SU-DHL-6 (cell line): Measurements from ENCODE around the gene MYADM.

ENCODE experiments used
- H2AFZ ChIP-seq: fragments of 200-600 bp; sonication (generic); 2 replicates; pipeline ENCODE4 v1.6.1; 2014; ENCODE audit warnings: low read depth, mild to moderate bottlenecking, moderate library complexity, mixed read lengths, antibody characterized with exemption, low read length; ENCODE audit not compliant: severe bottlenecking
- H3F3A ChIP-seq: fragments of 200-600 bp; shearing (Covaris generic); 2 replicates; pipeline ENCODE4 v1.6.0; 2016; ENCODE audit warnings: antibody characterized with exemption, mild to moderate bottlenecking; ENCODE audit not compliant: insufficient read depth
- H3K27ac ChIP-seq: fragments of 200-600 bp; sonication (generic); 2 replicates; pipeline ENCODE4 v1.5.1; 2016; ENCODE audit warnings: low read depth, mild to moderate bottlenecking, low read length, moderate library complexity, mixed read lengths
- H3K27me3 ChIP-seq: fragments of 200-600 bp; sonication (generic), shearing (Covaris generic); 2 replicates; pipeline ENCODE4 v1.6.0; 2014; ENCODE audit warnings: mild to moderate bottlenecking, low read length
- H3K36me3 ChIP-seq: fragments of 200-600 bp; sonication (generic); 2 replicates; pipeline ENCODE4 v1.6.1; 2014; ENCODE audit warnings: mild to moderate bottlenecking, low read length, mixed read lengths
- H3K4me2 ChIP-seq: fragments of 300-600, 200-600 bp; shearing (Covaris generic), sonication (generic); 2 replicates; pipeline ENCODE4 v1.6.0; 2014; ENCODE audit warnings: low read length, low read depth, mild to moderate bottlenecking; ENCODE audit not compliant: poor library complexity, severe bottlenecking
- H3K4me3 ChIP-seq: fragments of 200-600 bp; sonication (generic); 2 replicates; pipeline ENCODE4 v1.5.1; 2014; ENCODE audit warnings: antibody characterized with exemption, low read length, mild to moderate bottlenecking, mixed read lengths; ENCODE audit not compliant: insufficient read depth, poor library complexity, severe bottlenecking
- H3K79me2 ChIP-seq: fragments of 200-600 bp; sonication (generic); 2 replicates; pipeline ENCODE4 v1.6.1; 2014; ENCODE audit warnings: mild to moderate bottlenecking, low read length, moderate library complexity; ENCODE audit not compliant: insufficient read depth
- H3K9ac ChIP-seq: fragments of 200-600 bp; sonication (generic); 2 replicates; pipeline ENCODE4 v1.7.0; 2014; ENCODE audit warnings: mild to moderate bottlenecking, low read length
- H3K9me2 ChIP-seq: fragments of 200-600 bp; sonication (generic); replicated peaks from 2 replicates; pipeline ENCODE4 v1.6.1; 2014; ENCODE audit warnings: low read length; ENCODE audit not compliant: insufficient read depth
- H3K9me3 ChIP-seq: fragments of 200-600 bp; sonication (generic); 2 replicates; pipeline ENCODE4 v1.6.1; 2014; ENCODE audit warnings: low read length, mixed read lengths; ENCODE audit not compliant: insufficient read depth
- H4K20me1 ChIP-seq: fragments of 200-600 bp; sonication (generic); 2 replicates; pipeline ENCODE4 v1.6.1; 2014; ENCODE audit warnings: low read depth, mild to moderate bottlenecking, antibody characterized with exemption, low read length, moderate library complexity, mixed read lengths
- EZH2phosphoT487 ChIP-seq: fragments of 200-600 bp; sonication (generic), shearing (Covaris generic); conservative IDR thresholded peaks from 2 replicates; pipeline ENCODE4 v1.6.1; 2018; ENCODE audit warnings: mild to moderate bottlenecking, antibody characterized with exemption, low read length, moderate library complexity, mixed read lengths
- TF ChIP-seq, protein P1 (sequence below): fragments of 200-600 bp; sonication (generic); IDR thresholded peaks from one replicate; pipeline ENCODE4 v1.5.1; 2017; ENCODE audit warnings: antibody characterized with exemption, mild to moderate bottlenecking, low read length, moderate library complexity; ENCODE audit not compliant: insufficient read depth, poor library complexity, severe bottlenecking

MYADM gene

DNA sequence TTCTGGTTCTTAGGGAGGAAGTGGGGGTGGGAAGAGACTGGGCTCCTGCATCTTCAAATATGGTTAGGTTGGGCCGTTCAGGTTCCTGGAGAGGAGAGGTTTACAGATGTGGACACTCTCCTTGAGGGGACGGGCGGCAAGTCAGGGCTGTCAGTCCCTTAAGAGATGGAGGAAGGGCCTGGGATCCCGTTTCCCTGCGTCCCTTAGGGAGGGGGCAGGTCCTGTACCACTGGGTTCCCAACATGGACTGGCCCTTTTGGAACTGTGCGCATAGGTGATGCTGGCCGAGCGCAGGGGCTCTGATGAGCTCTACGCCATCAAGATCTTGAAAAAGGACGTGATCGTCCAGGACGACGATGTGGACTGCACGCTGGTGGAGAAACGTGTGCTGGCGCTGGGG is 30.5 kb downstream of the MYADM start:
- TF ChIP-seq EZH2phosphoT487 = no peak
- TF ChIP-seq, protein P1, sequence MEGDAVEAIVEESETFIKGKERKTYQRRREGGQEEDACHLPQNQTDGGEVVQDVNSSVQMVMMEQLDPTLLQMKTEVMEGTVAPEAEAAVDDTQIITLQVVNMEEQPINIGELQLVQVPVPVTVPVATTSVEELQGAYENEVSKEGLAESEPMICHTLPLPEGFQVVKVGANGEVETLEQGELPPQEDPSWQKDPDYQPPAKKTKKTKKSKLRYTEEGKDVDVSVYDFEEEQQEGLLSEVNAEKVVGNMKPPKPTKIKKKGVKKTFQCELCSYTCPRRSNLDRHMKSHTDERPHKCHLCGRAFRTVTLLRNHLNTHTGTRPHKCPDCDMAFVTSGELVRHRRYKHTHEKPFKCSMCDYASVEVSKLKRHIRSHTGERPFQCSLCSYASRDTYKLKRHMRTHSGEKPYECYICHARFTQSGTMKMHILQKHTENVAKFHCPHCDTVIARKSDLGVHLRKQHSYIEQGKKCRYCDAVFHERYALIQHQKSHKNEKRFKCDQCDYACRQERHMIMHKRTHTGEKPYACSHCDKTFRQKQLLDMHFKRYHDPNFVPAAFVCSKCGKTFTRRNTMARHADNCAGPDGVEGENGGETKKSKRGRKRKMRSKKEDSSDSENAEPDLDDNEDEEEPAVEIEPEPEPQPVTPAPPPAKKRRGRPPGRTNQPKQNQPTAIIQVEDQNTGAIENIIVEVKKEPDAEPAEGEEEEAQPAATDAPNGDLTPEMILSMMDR = no peak
- Histone ChIP-seq H3K27me3 (no peaks in the 10 kb centered on the region), H2AFZ (no peak overlapping the region)

DNA sequence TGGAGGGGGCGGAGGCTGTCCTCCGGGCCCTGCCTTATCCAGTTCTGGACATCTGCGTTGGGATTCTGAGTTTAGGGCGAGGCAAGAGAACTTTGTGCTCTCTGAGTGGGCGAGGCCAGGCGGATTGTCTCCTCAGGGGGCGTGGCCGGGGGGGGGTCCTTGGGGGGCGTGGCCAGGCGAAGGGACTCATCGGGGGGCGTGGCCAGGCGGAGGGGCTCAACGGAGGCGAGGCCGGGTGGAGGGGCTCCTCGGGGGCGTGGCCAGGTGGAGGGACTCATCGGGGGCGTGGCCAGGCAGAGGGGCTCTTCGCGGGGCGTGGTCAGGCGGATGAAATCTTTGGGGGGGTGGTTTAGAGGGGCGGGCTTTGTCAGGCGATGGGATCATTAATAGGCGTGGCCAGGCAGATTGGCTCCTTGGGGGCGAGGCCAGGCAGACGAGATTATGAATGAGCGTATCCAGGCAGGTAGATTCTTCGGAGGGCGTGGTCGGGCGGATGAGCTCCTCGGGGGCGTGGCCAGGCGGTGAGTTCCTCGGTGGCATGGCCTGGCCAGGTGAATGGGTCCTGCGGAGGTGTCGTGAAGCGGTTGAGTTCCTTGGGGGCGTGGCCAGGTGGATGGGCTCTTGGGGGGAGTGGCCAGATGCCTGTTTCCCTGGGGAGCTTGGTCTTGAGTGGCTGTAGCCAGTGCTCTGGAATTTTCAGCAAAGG is 31.1 kb downstream of the MYADM start:
- Histone ChIP-seq H3F3A (no peaks in the 10 kb centered on the region), H3K36me3 (no peaks in the 10 kb centered on the region), H3K79me2 (no peaks in the 10 kb centered on the region), H3K9ac (no peak overlapping the region), H3K9me3 (no peaks in the 10 kb centered on the region), H2AFZ (no peak overlapping the region), H3K9me2 (no peaks in the 10 kb centered on the region), H4K20me1 (no peaks in the 10 kb centered on the region), H3K27ac (no peak overlapping the region), H3K27me3 (no peaks in the 10 kb centered on the region), H3K4me2 (no peak overlapping the region), H3K4me3 (no peak overlapping the region)
- TF ChIP-seq EZH2phosphoT487 = no peak
- TF ChIP-seq, protein P1 = no peak

More for the DNA sequence above, 30.5 kb downstream of the MYADM start:
- Histone ChIP-seq H3K79me2 (no peaks in the 10 kb centered on the region), H3K4me3 (no peak overlapping the region), H3K9ac (no peak overlapping the region), H3K36me3 (no peaks in the 10 kb centered on the region), H3F3A (no peaks in the 10 kb centered on the region), H4K20me1 (no peaks in the 10 kb centered on the region), H3K9me3 (no peaks in the 10 kb centered on the region), H3K4me2 (no peak overlapping the region), H3K9me2 (no peaks in the 10 kb centered on the region), H3K27ac (no peak overlapping the region)

DNA sequence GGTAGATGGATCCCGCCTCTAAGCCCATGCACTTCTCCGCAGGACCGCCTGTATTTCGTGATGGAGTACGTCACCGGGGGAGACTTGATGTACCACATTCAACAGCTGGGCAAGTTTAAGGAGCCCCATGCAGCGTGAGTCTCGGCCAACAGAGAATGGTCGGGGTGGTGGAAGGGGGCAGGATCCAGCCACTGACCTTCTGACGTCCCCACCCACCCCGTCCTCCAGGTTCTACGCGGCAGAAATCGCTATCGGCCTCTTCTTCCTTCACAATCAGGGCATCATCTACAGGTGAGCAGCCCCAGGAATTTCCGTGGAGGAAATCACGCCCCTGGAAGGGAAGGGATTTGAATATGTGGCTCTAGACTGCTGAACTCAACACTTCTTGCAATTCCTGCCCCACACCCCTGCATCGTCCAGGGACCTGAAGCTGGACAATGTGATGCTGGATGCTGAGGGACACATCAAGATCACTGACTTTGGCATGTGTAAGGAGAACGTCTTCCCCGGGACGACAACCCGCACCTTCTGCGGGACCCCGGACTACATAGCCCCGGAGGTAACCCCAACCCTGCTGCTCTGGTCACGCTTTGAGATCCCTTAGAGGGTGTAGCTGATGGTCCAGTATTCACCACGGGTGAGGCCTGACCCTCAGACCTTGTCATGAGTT is 32.6 kb downstream of the MYADM start:
- no peaks in the 10 kb centered on the region for H3K27me3 ChIP-seq
- H3K9me2 ChIP-seq = no peaks in the 10 kb centered on the region
- no peak overlapping the region for H2AFZ ChIP-seq
- H3K4me3 ChIP-seq = no peak overlapping the region
- H3K4me2 ChIP-seq = no peak overlapping the region
- H4K20me1 ChIP-seq = no peaks in the 10 kb centered on the region
- no peaks in the 10 kb centered on the region for H3K36me3 ChIP-seq
- H3K9me3 ChIP-seq = no peaks in the 10 kb centered on the region
- no peaks in the 10 kb centered on the region for H3F3A ChIP-seq
- no peak overlapping the region for H3K27ac ChIP-seq
- TF ChIP-seq EZH2phosphoT487 = no peak
- TF ChIP-seq, protein P1 = no peak
- no peaks in the 10 kb centered on the region for H3K79me2 ChIP-seq
- H3K9ac ChIP-seq = no peak overlapping the region
